Transverse colon (tissue), 4 donors: Measurements from ENCODE around the gene SRSF5. TPM values are rescaled to one million over a fixed set of nuclear protein-coding genes. Genes with fewer than 3 reads are reported as not detected.
A peak's percentile ranks its signal among the peaks of the same experiment; 100 is the strongest.

Experiments used
- DNase-seq: peaks from one replicate; pipeline ENCODE4 v3.0.0-alpha.2; 2019
- H3K27ac ChIP-seq, 4 donors: fragments of 200-600 bp; sonication (generic); 2 replicates each; pipeline ENCODE4 v1.5.1; 2016 to 2018; ENCODE audit warnings: inconsistent platforms in 4 of 4
- H3K27me3 ChIP-seq: fragments of 200-600 bp; sonication (generic); 2 replicates; pipeline ENCODE4 v1.5.1; 2017; ENCODE audit warnings: inconsistent platforms
- H3K36me3 ChIP-seq, 4 donors: fragments of 200-600 bp; sonication (generic); 2 replicates each; pipeline ENCODE4 v1.5.1; 2017 to 2019; ENCODE audit warnings: inconsistent platforms in 4 of 4
- H3K4me1 ChIP-seq, 4 donors: fragments of 200-600 bp; sonication (generic); 2 replicates each; pipeline ENCODE4 v1.5.1; 2017 to 2020; ENCODE audit warnings: inconsistent platforms in 4 of 4
- H3K4me3 ChIP-seq, 4 donors: fragments of 200-600 bp; sonication (generic); 1 replicate in 1 of 4; 2 replicates in 3 of 4; pipeline versions ENCODE4 v1.5.1 to v1.6.1; 2017 to 2019; ENCODE audit warnings: inconsistent platforms in 4 of 4
- H3K9me3 ChIP-seq, 2 donors: fragments of 200-600 bp; sonication (generic); 2 replicates each; pipeline ENCODE4 v1.5.1; 2017 to 2019; ENCODE audit warnings: inconsistent platforms in 2 of 2
- CTCF ChIP-seq, 5 experiments: fragments of 200-600 bp in 3 of 5; fragments of 450-650 bp in 2 of 5; sonication (generic) in 3 of 5; IDR thresholded peaks; 1 replicate in 2 of 5; 2 replicates in 3 of 5; pipeline ENCODE4 v1.5.1; 2016 to 2017; ENCODE audit warnings: antibody characterized with exemption in 5 of 5, inconsistent platforms in 3 of 5, mild to moderate bottlenecking in 2 of 5, moderate library complexity in 1 of 5
- EP300 ChIP-seq: sonication (generic); formaldehyde crosslinking; IDR thresholded peaks from one replicate; pipeline ENCODE4 v1.6.1; 2017; ENCODE audit warnings: antibody characterized with exemption, low read depth
- POLR2A ChIP-seq: fragments of 450-650 bp; IDR thresholded peaks from one replicate; pipeline ENCODE4 v1.6.1; 2016; ENCODE audit warnings: antibody characterized with exemption, mild to moderate bottlenecking, moderate library complexity
- POLR2AphosphoS5 ChIP-seq, 3 donors: sonication (generic); formaldehyde crosslinking; IDR thresholded peaks; one replicate each; pipeline ENCODE4 v1.6.1; 2016; ENCODE audit warnings: antibody characterized with exemption in 3 of 3
- WGBS, 2 donors: methylation state at CpG; one replicate each; pipeline ENCODE4 v1.1.5; 2018; ENCODE audit warnings: low coverage in 1 of 2; 5-methylcytosine and 5-hydroxymethylcytosine counted together
- in situ Hi-C, 4 donors: fragments of 200-750 bp; cut with MboI; loops; one replicate each; pipeline versions ENCODE4 v1.15.0 to v1.15.1; 2017; ENCODE audit warnings: low sequenced_read_pairs in 3 of 4, low pct_ligation_motif_present in 1 of 4, low pct_unique_long_range_greater_than_20kb in 1 of 4
- intact Hi-C: fragments of 100-400 bp; cut with DNase I; formaldehyde crosslinking; loops from one replicate; pipeline ENCODE4 v1.15.1; 2023; ENCODE audit warnings: low total_unique reads
- total RNA-seq, 4 donors: library from RNA; depleted of rRNA; stranded (reverse); fragments of >200 nt; gene quantifications; one replicate each; pipeline ENCODE4 v1.1.0, GENCODE V29; 2016

SRSF5 gene
- total RNA-seq, 4 donors from 2014 or later, result 255 to 557 (median 471) TPM

DNA sequence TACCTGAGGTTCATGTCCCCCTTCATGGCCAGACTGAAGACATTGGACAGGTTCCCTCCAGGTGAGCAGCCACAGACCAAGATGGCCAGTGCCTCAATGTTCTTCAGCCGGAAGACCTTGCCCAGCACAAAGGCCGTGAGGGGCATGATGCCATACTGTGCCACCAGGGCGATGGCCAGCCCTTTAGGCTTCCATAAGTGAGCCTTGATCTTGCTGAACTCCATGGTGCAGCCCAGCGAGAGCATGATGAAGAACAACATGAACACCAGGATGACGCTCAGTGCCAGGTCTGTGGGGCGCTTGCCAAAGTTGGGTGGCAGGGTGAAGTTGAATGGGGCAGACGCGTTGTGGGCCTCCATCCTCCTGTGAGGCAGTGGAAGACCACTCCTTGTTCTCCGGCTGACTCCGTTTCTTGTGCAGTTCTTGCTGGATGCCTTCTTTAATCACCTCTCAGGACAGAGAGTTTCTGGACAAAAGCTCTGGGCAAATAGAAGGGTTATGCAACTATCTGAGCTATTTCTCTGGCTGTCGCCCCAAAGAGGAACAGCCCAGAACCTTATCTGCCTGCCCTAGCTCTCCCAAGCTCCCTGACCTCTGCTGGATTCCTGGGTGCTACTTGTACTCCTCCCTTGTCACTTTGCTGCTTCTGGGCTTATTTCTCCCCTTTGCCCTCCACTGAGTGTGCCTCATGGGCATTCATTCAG, 30.0 kb downstream of the SRSF5 start, which contains the start of gene SLC10A1:
Gene SLC10A1 (minus strand): TSS at position 445 of the 704 bp plus-strand sequence. CDS start 86 bp downstream, at position 359.
- Histone ChIP-seq H3K9me3 (no peaks in the 10 kb centered on the region), H3K27ac (peak within 1 kb of the TSS; percentile 44 to 68 (median 53)), H3K27me3 (peaks cover 2% of the 10 kb centered on the region), H3K4me3 (no peak within 1 kb of the TSS), H3K36me3 (no peaks in the 10 kb centered on the region), H3K4me1 (peaks cover 0 to 9% (median 2%) of the 10 kb centered on the region in 4 donors)
- in situ Hi-C loops, result no loop called here
- WGBS, 2 donors, result 91% methylated on average over 11 of the region's 11 CpGs; no CpG with 5 or more reads in 1 of the 2 donors
- no peak for DNase-seq
- TF ChIP-seq CTCF (IDR thresholded peaks at IDR 0.05), result no peak
- intact Hi-C loops, result no loop called here

DNA sequence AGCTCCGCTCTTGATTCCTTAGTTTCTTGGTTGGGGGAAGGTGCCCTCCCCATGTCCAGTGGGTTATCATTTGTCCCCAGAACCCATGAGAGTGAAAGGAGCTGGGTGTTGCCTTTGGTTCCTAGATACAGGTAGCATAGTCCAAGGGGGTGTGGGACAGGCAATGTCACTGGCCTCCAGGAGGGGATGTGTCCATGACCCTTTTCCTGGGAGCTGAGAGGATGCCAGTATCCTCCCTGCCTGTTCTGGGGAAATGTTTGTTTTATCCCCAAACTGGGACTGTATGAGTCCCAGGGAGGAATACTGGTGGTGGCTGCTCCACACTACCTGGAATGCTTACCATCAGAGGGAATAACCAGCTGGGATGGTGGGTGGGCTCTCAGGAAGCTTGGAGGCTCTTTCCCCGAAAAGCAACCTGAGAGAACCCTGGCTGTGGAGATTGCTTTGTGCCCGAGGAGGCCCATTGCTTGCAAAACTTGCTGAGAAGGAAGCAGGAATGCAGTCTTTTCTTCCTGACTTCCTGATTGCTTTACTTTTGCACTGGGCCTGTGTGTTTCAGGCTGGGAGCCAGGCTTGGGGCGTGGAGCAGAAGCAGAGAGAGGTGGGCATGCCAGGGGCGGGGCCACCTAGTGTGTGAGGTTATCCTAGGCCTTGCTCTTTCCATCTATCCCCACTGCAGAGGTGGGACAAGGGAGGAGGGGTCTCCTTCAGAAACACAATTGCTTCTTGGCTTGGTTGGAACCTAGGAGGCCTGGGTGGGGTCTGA, 30.8 kb downstream of the SRSF5 start:
- intact Hi-C loops, result loop anchor here (1.0 kb wide), 1 partner anchor 29 kb away; no protein-coding TSS in a partner anchor
- 34 to 63% methylated on average over 2 to 5 of the region's 5 CpGs for WGBS, 2 donors
- TF ChIP-seq CTCF (IDR thresholded peaks at IDR 0.05), result no peak
- no peak for TF ChIP-seq POLR2AphosphoS5 (IDR thresholded peaks at IDR 0.05)
- TF ChIP-seq POLR2A, result no peak
- no peak for TF ChIP-seq EP300
- Histone ChIP-seq H3K27ac (peak overlapping the region; percentile 44 to 68 (median 53)), H3K9me3 (no peaks in the 10 kb centered on the region), H3K36me3 (no peaks in the 10 kb centered on the region), H3K4me1 (peaks cover 0 to 9% (median 2%) of the 10 kb centered on the region in 4 donors), H3K27me3 (peaks cover 7% of the 10 kb centered on the region), H3K4me3 (no peak overlapping the region)
- in situ Hi-C loops, result no loop called here
- DNase-seq, result peak; percentile 66

DNA sequence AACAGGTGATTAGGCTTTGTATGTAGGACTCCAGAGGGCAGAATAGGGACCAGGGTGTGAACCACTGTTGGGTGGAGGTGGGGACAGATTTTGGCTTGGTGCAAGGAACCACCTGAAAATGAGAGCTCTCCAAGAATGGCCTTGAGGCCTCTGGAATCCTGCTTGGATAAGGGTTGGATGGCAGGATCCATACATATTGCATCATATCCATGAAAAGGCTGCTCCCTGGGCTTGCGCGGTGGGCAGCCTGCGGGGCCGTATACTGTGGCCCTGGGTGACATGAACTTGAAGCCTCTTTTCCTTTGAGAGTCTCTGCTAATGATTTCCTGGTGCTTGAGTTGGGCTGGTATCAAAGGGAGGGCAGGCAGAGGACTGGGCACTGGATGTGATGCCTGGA, 31.4 kb downstream of the SRSF5 start:
- intact Hi-C loops, result loop anchor here (1.0 kb wide), 1 partner anchor 28 kb away; no protein-coding TSS in a partner anchor
- Histone ChIP-seq H3K4me1 (peaks cover 0 to 9% (median 2%) of the 10 kb centered on the region in 4 donors), H3K27ac (no peak overlapping the region), H3K36me3 (no peaks in the 10 kb centered on the region), H3K9me3 (no peaks in the 10 kb centered on the region), H3K4me3 (no peak overlapping the region), H3K27me3 (peaks cover 7% of the 10 kb centered on the region)
- 100% methylated on average over 4 of the region's 4 CpGs; no CpG with 5 or more reads in 1 of the 2 donors for WGBS, 2 donors
- no peak for TF ChIP-seq CTCF (IDR thresholded peaks at IDR 0.05)
- no peak for TF ChIP-seq POLR2AphosphoS5 (IDR thresholded peaks at IDR 0.05)
- TF ChIP-seq POLR2A, result no peak
- TF ChIP-seq EP300, result no peak
- in situ Hi-C loops, result no loop called here
- DNase-seq, result no peak

GRCh38 chr14:69803753-69804152, 36.8 kb downstream of the SRSF5 start:
- no peaks in the 10 kb centered on the region for H3K9me3 ChIP-seq
- no peak overlapping the region for H3K27ac ChIP-seq
- no peak overlapping the region for H3K4me3 ChIP-seq
- no peaks in the 10 kb centered on the region for H3K36me3 ChIP-seq
- intact Hi-C loops (no loop called here), in situ Hi-C loops (no loop called here)
- no peak for TF ChIP-seq POLR2A
- TF ChIP-seq CTCF (IDR thresholded peaks at IDR 0.05), result no peak
- TF ChIP-seq EP300, result no peak
- TF ChIP-seq POLR2AphosphoS5 (IDR thresholded peaks at IDR 0.05), result no peak
- no peaks in the 10 kb centered on the region for H3K4me1 ChIP-seq
- peaks cover 7% of the 10 kb centered on the region for H3K27me3 ChIP-seq
- no peak for DNase-seq
